Chondrocyte (in vitro differentiated cells): Measurements from ENCODE around the gene SMC1B. TPM values are rescaled to one million over a fixed set of nuclear protein-coding genes. Genes with fewer than 3 reads are reported as not detected.

Experiments
- DNase-seq: peaks from one replicate; pipeline ENCODE4 v3.0.0; 2021; ENCODE audit warnings: mixed read lengths, low spot score
- H3K27ac Mint-ChIP-seq: one replicate; pipeline ENCODE4 v1.8.0; 2021; ENCODE audit warnings: mild to moderate bottlenecking, moderate library complexity, mixed read lengths; ENCODE audit not compliant: unreplicated experiment
- H3K27me3 Mint-ChIP-seq: 2 replicates; pipeline ENCODE4 v1.8.0; 2021; ENCODE audit warnings: low read depth, mixed read lengths
- H3K36me3 Mint-ChIP-seq: 2 replicates; pipeline ENCODE4 v1.8.0; 2021; ENCODE audit warnings: low read depth, mixed read lengths
- H3K4me1 Mint-ChIP-seq: 2 replicates; pipeline ENCODE4 v1.8.0; 2021; ENCODE audit warnings: low read depth, mild to moderate bottlenecking, mixed read lengths
- H3K4me3 Mint-ChIP-seq: one replicate; pipeline ENCODE4 v1.8.0; 2021; ENCODE audit warnings: mild to moderate bottlenecking, moderate library complexity, mixed read lengths; ENCODE audit not compliant: unreplicated experiment
- H3K9me3 Mint-ChIP-seq: 2 replicates; pipeline ENCODE4 v1.8.0; 2021; ENCODE audit warnings: low read depth, mixed read lengths
- CTCF ChIP-seq: fragments of 200-600 bp; sonication (generic); IDR thresholded peaks from 2 replicates; pipeline ENCODE4 v1.5.0; 2021; ENCODE audit warnings: antibody characterized with exemption, mild to moderate bottlenecking, moderate library complexity
- total RNA-seq: library from RNA; stranded (reverse); gene quantifications from 3 replicates; pipeline ENCODE4 v1.2.1, GENCODE V29; 2021

Gene SMC1B
- total RNA-seq, 1 donor from 2014 or later = not detected

- H3K4me3 Mint-ChIP-seq = no peak overlapping the region
- H3K27ac Mint-ChIP-seq = no peak overlapping the region
- no peaks in the 10 kb centered on the region for H3K9me3 Mint-ChIP-seq
- no peak for DNase-seq
- peaks cover 2% of the 10 kb centered on the region for H3K36me3 Mint-ChIP-seq
- peaks cover 4% of the 10 kb centered on the region for H3K4me1 Mint-ChIP-seq
- no peaks in the 10 kb centered on the region for H3K27me3 Mint-ChIP-seq
- no peak for TF ChIP-seq CTCF
Observed at GRCh38 chr22:45418770-45419138, 5.4 kb upstream of the SMC1B start.

GRCh38 chr22:45418056-45418769 lies 4.8 kb upstream of the SMC1B start:
- Mint-ChIP-seq H3K9me3 (no peaks in the 10 kb centered on the region), H3K27me3 (no peaks in the 10 kb centered on the region), H3K4me3 (no peak overlapping the region), H3K27ac (no peak overlapping the region), H3K4me1 (peaks cover 6% of the 10 kb centered on the region), H3K36me3 (peaks cover 2% of the 10 kb centered on the region)
- peak; percentile 44 for DNase-seq
- no peak for TF ChIP-seq CTCF

- TF ChIP-seq CTCF = no peak
- DNase-seq = peak; percentile 95
Observed at GRCh38 chr22:45413013-45413367, 409 bp downstream of the SMC1B start.

GRCh38 chr22:45407793-45408192 lies 5.6 kb downstream of the SMC1B start:
- H3K27ac Mint-ChIP-seq = no peak overlapping the region

More at GRCh38 chr22:45413013-45413367, 409 bp downstream of the SMC1B start:
- H3K9me3 Mint-ChIP-seq = peaks cover 2% of the 10 kb centered on the region
- H3K4me3 Mint-ChIP-seq = no peak overlapping the region
- no peaks in the 10 kb centered on the region for H3K36me3 Mint-ChIP-seq
- H3K4me1 Mint-ChIP-seq = peaks cover 6% of the 10 kb centered on the region
- no peak overlapping the region for H3K27ac Mint-ChIP-seq
- no peaks in the 10 kb centered on the region for H3K27me3 Mint-ChIP-seq

GRCh38 chr22:45402466-45402985 lies 10.9 kb downstream of the SMC1B start:
- Mint-ChIP-seq H3K4me3 (no peak overlapping the region), H3K27ac (no peak overlapping the region), H3K27me3 (peaks cover 15% of the 10 kb centered on the region), H3K4me1 (no peaks in the 10 kb centered on the region), H3K36me3 (peaks cover 2% of the 10 kb centered on the region), H3K9me3 (no peaks in the 10 kb centered on the region)
- TF ChIP-seq CTCF = no peak
- DNase-seq = no peak

More at GRCh38 chr22:45407793-45408192, 5.6 kb downstream of the SMC1B start:
- Mint-ChIP-seq H3K27me3 (no peaks in the 10 kb centered on the region), H3K4me1 (no peaks in the 10 kb centered on the region), H3K9me3 (peaks cover 5% of the 10 kb centered on the region), H3K4me3 (no peak overlapping the region), H3K36me3 (no peaks in the 10 kb centered on the region)
- no peak for DNase-seq
- no peak for TF ChIP-seq CTCF
